Epithelial cell of proximal tubule (primary cell): ENCODE data around the gene GPR171. TPM values are rescaled to one million over a fixed set of nuclear protein-coding genes. Genes with fewer than 3 reads are reported as not detected.

Experiments
- DNase-seq: peaks from one replicate; pipeline ENCODE4 v3.0.0-alpha.2; 2011; ENCODE audit warnings: low read depth
- H3K4me3 ChIP-seq: 2 replicates; pipeline ENCODE4 v1.5.1; 2011; ENCODE audit warnings: low read depth, mild to moderate bottlenecking, low read length
- total RNA-seq: library from RNA; depleted of rRNA; stranded (reverse); fragments of >200 nt; gene quantifications from 2 replicates; pipeline ENCODE4 v1.2.3, GENCODE V29; 2015
- TF ChIP-seq, protein P1 (sequence below): conservative IDR thresholded peaks from 2 replicates; pipeline ENCODE4 v1.5.1; 2012; ENCODE audit warnings: low read depth, mild to moderate bottlenecking, low read length

Gene GPR171
- total RNA-seq, 1 donor from 2014 or later = not detected

DNA sequence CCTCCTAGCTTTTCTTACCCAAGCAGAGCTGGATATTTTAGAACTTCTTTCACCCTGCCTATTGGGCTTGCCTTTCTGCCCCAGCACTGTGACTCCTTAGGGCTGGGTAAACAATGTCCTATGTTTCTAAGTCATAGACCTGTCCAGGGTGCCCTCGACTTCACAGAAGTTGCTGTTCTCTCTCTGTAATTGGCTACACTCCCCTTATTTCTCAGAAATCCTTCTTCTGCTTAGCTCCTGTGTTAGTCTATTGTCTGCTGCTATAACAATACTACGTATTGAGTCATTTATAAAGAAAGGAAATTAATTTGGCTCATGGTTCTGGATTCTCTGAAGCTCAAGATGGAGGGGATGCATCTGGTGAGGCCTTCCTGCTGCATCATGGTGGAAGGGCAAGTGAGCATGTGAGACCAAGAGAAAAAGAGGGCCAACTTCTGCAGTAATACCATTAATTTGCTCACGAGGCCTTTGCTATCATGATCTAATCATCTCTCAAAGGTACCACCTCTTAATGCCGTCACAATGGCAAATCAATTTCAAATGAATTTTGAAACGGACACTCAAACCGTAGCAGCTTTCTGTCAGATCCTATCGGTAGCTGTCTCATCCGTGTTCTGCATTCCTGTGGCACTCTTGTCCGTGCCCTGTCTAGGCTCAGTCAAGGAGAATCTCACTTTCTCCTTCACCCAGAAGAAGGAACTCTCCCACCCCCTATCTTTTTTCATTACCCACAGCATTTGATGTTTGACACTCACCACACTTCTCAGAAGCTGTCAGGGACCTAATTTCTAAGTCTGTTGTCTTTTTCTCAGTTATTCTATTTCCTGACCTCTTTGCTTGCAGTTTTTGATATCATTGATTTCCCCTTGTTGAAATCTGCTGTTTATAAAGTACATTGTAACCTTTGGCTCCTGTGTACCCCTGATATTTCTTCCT is 22.3 kb upstream of the GPR171 start:
- H3K4me3 ChIP-seq = no peak overlapping the region
- DNase-seq = no peak
- TF ChIP-seq, protein P1, sequence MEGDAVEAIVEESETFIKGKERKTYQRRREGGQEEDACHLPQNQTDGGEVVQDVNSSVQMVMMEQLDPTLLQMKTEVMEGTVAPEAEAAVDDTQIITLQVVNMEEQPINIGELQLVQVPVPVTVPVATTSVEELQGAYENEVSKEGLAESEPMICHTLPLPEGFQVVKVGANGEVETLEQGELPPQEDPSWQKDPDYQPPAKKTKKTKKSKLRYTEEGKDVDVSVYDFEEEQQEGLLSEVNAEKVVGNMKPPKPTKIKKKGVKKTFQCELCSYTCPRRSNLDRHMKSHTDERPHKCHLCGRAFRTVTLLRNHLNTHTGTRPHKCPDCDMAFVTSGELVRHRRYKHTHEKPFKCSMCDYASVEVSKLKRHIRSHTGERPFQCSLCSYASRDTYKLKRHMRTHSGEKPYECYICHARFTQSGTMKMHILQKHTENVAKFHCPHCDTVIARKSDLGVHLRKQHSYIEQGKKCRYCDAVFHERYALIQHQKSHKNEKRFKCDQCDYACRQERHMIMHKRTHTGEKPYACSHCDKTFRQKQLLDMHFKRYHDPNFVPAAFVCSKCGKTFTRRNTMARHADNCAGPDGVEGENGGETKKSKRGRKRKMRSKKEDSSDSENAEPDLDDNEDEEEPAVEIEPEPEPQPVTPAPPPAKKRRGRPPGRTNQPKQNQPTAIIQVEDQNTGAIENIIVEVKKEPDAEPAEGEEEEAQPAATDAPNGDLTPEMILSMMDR = no peak

DNA sequence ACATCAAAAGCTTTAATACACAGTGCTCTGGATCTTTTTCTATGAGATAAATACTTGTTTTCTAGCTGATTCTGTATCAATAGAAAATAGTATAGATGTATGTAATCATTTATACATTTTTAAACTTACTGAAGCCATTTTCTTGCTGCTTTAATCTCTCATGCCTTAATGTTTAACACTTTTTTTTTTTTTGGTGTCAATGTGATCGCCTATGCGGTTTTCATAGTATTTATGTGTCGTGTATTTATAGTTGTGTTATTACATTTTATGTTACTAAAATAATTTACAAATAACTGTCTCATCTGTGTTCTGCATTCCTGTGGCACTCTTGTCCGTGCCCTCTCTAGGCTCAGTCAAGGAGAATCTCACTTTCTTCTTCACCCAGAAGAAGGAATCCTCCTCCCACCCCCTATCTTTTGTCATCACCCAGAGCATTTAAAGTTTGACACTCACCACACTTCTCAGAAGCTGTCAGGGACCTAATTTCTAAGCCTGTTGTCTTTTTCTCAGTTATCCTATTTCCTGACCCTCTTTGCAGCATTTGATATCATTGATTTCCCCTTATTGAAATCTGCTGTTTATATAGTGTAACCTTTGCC is 21.4 kb upstream of the GPR171 start:
- no peak overlapping the region for H3K4me3 ChIP-seq
- TF ChIP-seq, protein P1 = no peak
- DNase-seq = no peak

DNA sequence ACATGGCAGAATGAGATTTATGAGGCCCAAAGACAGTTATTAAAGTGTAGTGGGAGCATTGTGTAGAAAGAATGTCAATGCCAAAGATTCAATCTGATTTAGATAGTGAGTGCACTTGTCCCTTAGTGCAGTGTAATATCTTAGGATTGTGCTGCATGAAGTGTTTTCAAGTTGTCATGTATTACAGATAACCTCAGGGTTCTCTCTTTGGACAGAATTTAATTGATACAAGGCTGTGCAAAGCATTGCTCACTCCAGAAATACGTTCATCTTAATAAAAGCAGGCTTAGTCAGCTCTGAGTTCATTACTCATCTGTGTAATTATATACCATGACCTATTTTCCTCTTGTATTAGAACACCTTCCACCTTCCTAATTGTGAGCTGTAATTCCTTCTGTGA is 16.0 kb upstream of the GPR171 start:
- DNase-seq = peak; percentile 52
- no peak overlapping the region for H3K4me3 ChIP-seq
- TF ChIP-seq, protein P1 = no peak

DNA sequence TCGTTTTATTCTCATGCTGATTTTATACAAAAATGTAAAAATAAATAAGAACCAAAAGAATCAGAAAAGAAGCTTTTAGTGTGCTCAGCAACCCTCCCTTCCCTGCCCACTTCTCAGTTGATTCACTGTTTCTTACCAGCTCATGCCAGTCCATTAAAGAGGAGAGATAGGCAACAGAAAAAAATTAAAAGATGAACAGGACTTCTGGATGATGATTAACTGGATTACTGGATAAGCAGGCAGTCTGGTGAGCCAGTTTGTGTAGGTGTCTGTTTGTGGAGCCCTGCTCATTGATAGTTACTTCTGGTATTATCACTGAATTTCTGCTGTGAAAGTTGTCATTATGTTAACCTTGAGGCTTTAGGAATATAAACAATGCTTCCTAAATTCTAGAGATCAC is 15.1 kb upstream of the GPR171 start:
- no peak overlapping the region for H3K4me3 ChIP-seq
- TF ChIP-seq, protein P1 = no peak
- no peak for DNase-seq

DNA sequence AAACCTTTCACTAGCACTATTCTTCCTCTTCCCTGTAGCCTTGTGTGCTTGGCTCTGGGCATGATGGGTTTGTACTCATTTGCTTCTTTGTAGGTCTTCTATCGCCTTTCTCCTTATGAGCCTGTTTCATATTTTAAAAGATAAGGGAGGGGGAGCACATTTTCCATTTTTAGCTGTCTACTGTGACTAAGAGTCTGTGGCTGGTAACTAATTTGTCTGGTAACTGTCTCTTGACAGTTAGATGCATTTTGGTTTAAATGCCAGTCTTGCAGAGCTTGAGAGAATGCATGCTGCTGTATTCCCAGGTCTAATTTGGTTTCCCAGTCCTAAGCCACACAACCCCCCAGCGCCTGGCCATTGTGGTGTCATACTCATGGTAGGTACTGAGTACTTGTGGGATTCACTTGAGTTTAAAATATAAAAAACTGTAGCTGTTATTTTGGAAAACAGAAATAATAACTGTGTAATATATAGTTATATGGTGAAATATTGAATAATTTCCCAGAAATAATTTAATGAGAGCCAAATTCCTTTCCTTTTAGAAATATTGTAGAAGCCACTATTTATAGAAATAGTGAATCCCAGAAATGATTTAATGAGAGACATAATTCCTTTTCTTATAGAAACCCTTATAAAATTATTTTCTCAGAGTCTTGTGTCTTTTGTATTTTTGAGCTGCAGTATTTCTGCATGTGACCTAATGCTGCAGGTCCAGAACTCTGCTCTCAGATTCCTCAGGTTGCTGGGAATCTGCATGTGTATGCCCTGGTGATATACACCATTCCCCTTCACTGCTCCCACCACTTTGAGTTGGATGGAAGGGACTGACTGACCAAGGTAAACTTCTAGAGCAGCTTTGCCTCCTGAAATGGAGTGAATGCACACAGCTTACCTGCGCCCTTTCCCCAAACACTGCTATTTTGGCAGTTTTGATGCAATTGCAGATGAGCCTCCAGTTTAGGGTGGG is 13.9 kb upstream of the GPR171 start:
- TF ChIP-seq, protein P1 = no peak
- DNase-seq = no peak

DNA sequence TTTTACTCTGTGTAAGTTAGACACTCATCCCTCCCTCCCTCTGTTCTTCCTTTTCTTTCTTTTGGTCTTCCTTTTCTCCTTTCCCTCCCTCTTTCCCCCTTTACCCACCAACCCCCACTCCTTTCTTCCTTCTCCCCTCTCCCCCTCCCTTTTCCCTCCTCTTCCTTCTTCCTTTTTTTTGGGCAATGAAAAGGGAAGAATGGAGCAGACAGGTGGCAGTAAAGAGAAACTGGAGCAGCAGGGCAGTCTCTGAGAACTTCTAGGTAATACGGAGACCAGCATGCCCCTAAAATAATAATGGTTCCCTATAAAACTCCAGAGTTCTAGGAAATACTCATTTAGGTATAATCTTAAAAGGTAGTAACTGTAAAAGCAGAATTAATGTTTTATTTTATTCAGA is 11.4 kb upstream of the GPR171 start:
- no peak overlapping the region for H3K4me3 ChIP-seq
- TF ChIP-seq, protein P1 = peak; percentile 36
- DNase-seq = no peak

More for the DNA sequence above, 13.9 kb upstream of the GPR171 start:
- no peak overlapping the region for H3K4me3 ChIP-seq
